GM12873 (cell line): ENCODE data around the gene RRAS2.

Experiments
- CTCF ChIP-seq: IDR thresholded peaks from 2 replicates; pipeline ENCODE4 v1.5.1; 2012; ENCODE audit warnings: low read depth, mild to moderate bottlenecking, moderate library complexity, low read length, control low read depth; ENCODE audit not compliant: insufficient read depth; ENCODE audit errors: missing control alignments

The RRAS2 gene

GRCh38 chr11:14322510-14322909 lies 36.5 kb downstream of the RRAS2 start:
- no peak for TF ChIP-seq CTCF

- no peak for TF ChIP-seq CTCF
These were observed 39.0 kb downstream of the RRAS2 start for GRCh38 chr11:14320020-14320419.

- TF ChIP-seq CTCF = no peak
These were observed 40.4 kb downstream of the RRAS2 start for GRCh38 chr11:14318581-14318981.

- TF ChIP-seq CTCF = no peak
These were observed 41.2 kb downstream of the RRAS2 start for GRCh38 chr11:14317659-14318325.

- no peak for TF ChIP-seq CTCF
These were observed 43.9 kb downstream of the RRAS2 start for GRCh38 chr11:14315130-14315529.

- TF ChIP-seq CTCF = no peak
These were observed 44.9 kb downstream of the RRAS2 start for GRCh38 chr11:14314127-14314526.

- TF ChIP-seq CTCF = no peak
These were observed 46.1 kb downstream of the RRAS2 start for GRCh38 chr11:14312736-14313438.
